Measurements from ENCODE around the gene TRPC4. TPM values are rescaled to one million over a fixed set of nuclear protein-coding genes. Genes with fewer than 3 reads are reported as not detected.
A peak's percentile ranks its signal among the peaks of the same experiment; 100 is the strongest.

The TRPC4 gene
- total RNA-seq, 1 experiment from 2014 or later = not detected

- POLR2A ChIA-PET = no interaction called here
- peaks cover 11% of the 10 kb centered on the region for H3K27me3 Mint-ChIP-seq (ENCODE audit: insufficient read depth, unreplicated experiment)
- H3K9me3 Mint-ChIP-seq (ENCODE audit: unreplicated experiment) = no peaks in the 10 kb centered on the region
- H3K4me3 Mint-ChIP-seq (ENCODE audit: unreplicated experiment) = no peak overlapping the region
- CTCF ChIA-PET = interaction anchor here (0.8 kb wide), 1 partner anchor 78 kb away, joined by 3 read pairs; no protein-coding TSS in a partner anchor
- TF ChIP-seq CTCF (IDR thresholded peaks at IDR 0.05; ENCODE audit: unreplicated experiment) = no peak
- no peak overlapping the region for H3K27ac Mint-ChIP-seq (ENCODE audit: low read depth, unreplicated experiment)
- DNase-seq (ENCODE audit: unreplicated experiment) = peak; percentile 31
- BruUV-seq (replicated peaks) = no TSS peak
- H3K36me3 Mint-ChIP-seq (ENCODE audit: insufficient read depth, unreplicated experiment) = no peaks in the 10 kb centered on the region
- no peaks in the 10 kb centered on the region for H3K4me1 Mint-ChIP-seq (ENCODE audit: insufficient read depth, unreplicated experiment)
- intact Hi-C loops (cut with micrococcal nuclease) = no loop called here
Measured at GRCh38 chr13:37715606-37716015, 154.0 kb downstream of the TRPC4 start.

GRCh38 chr13:37709318-37709717 is 160.3 kb downstream of the TRPC4 start:
- CTCF ChIA-PET = no interaction called here
- BruUV-seq (replicated peaks) = no TSS peak
- H3K36me3 Mint-ChIP-seq (ENCODE audit: insufficient read depth, unreplicated experiment) = no peaks in the 10 kb centered on the region

GRCh38 chr13:37707739-37708500 is 161.7 kb downstream of the TRPC4 start:
- no peaks in the 10 kb centered on the region for H3K36me3 Mint-ChIP-seq (ENCODE audit: insufficient read depth, unreplicated experiment)
- CTCF ChIA-PET = interaction anchor here (0.6 kb wide), 1 partner anchor 366 kb away, joined by 3 read pairs; no protein-coding TSS in a partner anchor

More at GRCh38 chr13:37709318-37709717, 160.3 kb downstream of the TRPC4 start:
- POLR2A ChIA-PET = no interaction called here
- Mint-ChIP-seq H3K4me1 (ENCODE audit: insufficient read depth, unreplicated experiment) (no peaks in the 10 kb centered on the region), H3K27ac (ENCODE audit: low read depth, unreplicated experiment) (no peak overlapping the region), H3K9me3 (ENCODE audit: unreplicated experiment) (no peaks in the 10 kb centered on the region), H3K27me3 (ENCODE audit: insufficient read depth, unreplicated experiment) (peaks cover 4% of the 10 kb centered on the region), H3K4me3 (ENCODE audit: unreplicated experiment) (no peak overlapping the region)
- intact Hi-C loops (cut with micrococcal nuclease) = no loop called here
- no peak for DNase-seq (ENCODE audit: unreplicated experiment)
- no peak for TF ChIP-seq CTCF (IDR thresholded peaks at IDR 0.05; ENCODE audit: unreplicated experiment)

GRCh38 chr13:37706041-37706440 is 163.5 kb downstream of the TRPC4 start:
- intact Hi-C loops (cut with micrococcal nuclease) = no loop called here
- Mint-ChIP-seq H3K36me3 (ENCODE audit: insufficient read depth, unreplicated experiment) (peaks cover 4% of the 10 kb centered on the region), H3K27ac (ENCODE audit: low read depth, unreplicated experiment) (no peak overlapping the region), H3K4me3 (ENCODE audit: unreplicated experiment) (no peak overlapping the region), H3K9me3 (ENCODE audit: unreplicated experiment) (no peaks in the 10 kb centered on the region), H3K4me1 (ENCODE audit: insufficient read depth, unreplicated experiment) (peaks cover 5% of the 10 kb centered on the region), H3K27me3 (ENCODE audit: insufficient read depth, unreplicated experiment) (no peaks in the 10 kb centered on the region)
- ChIA-PET POLR2A (no interaction called here), CTCF (no interaction called here)
- no TSS peak for BruUV-seq (replicated peaks)
- no peak for DNase-seq (ENCODE audit: unreplicated experiment)
- TF ChIP-seq CTCF (IDR thresholded peaks at IDR 0.05; ENCODE audit: unreplicated experiment) = no peak

More at GRCh38 chr13:37707739-37708500, 161.7 kb downstream of the TRPC4 start:
- intact Hi-C loops (cut with micrococcal nuclease) = no loop called here
- H3K9me3 Mint-ChIP-seq (ENCODE audit: unreplicated experiment) = no peaks in the 10 kb centered on the region
- no peak for DNase-seq (ENCODE audit: unreplicated experiment)
- no TSS peak for BruUV-seq (replicated peaks)
- POLR2A ChIA-PET = no interaction called here
- TF ChIP-seq CTCF (IDR thresholded peaks at IDR 0.05; ENCODE audit: unreplicated experiment) = no peak
- H3K27me3 Mint-ChIP-seq (ENCODE audit: insufficient read depth, unreplicated experiment) = no peaks in the 10 kb centered on the region
- H3K4me3 Mint-ChIP-seq (ENCODE audit: unreplicated experiment) = no peak overlapping the region
- no peak overlapping the region for H3K27ac Mint-ChIP-seq (ENCODE audit: low read depth, unreplicated experiment)
- no peaks in the 10 kb centered on the region for H3K4me1 Mint-ChIP-seq (ENCODE audit: insufficient read depth, unreplicated experiment)
